IPS DF 6.9 (cell line): Measurements from ENCODE around the gene OXER1.

Experiments used
- DNase-seq: peaks from one replicate; pipeline ENCODE4 v3.0.0-alpha.2; 2013; ENCODE audit warnings: low read depth, low spot score
- H3K27ac ChIP-seq: one replicate; pipeline ENCODE4 v1.5.1; 2013; ENCODE audit warnings: low read length, control low read depth
- H3K27me3 ChIP-seq: 2 replicates; pipeline ENCODE4 v1.6.1; 2013; ENCODE audit warnings: mild to moderate bottlenecking, low read length; ENCODE audit not compliant: control insufficient read depth, insufficient read depth
- H3K36me3 ChIP-seq: 2 replicates; pipeline ENCODE4 v1.6.1; 2013; ENCODE audit warnings: low read length; ENCODE audit not compliant: control insufficient read depth, insufficient read depth
- H3K4me1 ChIP-seq: 2 replicates; pipeline ENCODE4 v1.6.1; 2013; ENCODE audit warnings: low read length; ENCODE audit not compliant: control insufficient read depth, insufficient read depth
- H3K4me3 ChIP-seq: 2 replicates; pipeline ENCODE4 v1.5.1; 2013; ENCODE audit warnings: mild to moderate bottlenecking, low read length
- H3K9me3 ChIP-seq: 2 replicates; pipeline ENCODE4 v1.6.1; 2013; ENCODE audit warnings: low read length, inconsistent platforms; ENCODE audit not compliant: control insufficient read depth, insufficient read depth
- WGBS: extraction: QIAGEN DNeasy Blood & Tissue Kit; methylation state at CpG from one replicate; pipeline ENCODE4 v1.1.7; 2013; ENCODE audit warnings: mixed read lengths, missing lambda C conversion rate; ENCODE audit not compliant: insufficient read length, insufficient coverage; 5-methylcytosine and 5-hydroxymethylcytosine counted together

The OXER1 gene

DNA sequence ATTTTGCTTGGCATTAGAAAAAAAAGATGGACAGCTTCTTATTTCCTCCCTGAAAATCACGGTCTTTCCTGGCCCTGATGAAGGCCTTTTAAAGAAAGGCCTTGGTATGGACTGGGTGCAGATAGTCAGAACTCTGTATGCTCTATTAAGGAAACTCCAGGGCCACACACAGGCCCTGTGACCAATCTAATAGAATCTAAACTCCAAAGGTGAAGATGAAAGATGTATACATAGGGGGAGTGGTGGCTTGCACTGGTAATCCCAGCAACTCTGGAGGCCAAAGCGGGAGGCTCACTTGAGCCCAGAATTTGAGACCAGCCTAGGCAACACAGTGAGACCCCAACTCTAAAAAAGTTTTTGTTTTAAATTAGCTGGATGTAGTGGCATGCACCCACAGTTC, 37.3 kb downstream of the OXER1 start:
- H3K27me3 ChIP-seq, result no peaks in the 10 kb centered on the region
- no peak overlapping the region for H3K4me3 ChIP-seq
- peaks cover 2% of the 10 kb centered on the region; the same call in 1 of the 2 replicates for H3K4me1 ChIP-seq
- no peak overlapping the region for H3K27ac ChIP-seq
- H3K9me3 ChIP-seq, result no peaks in the 10 kb centered on the region
- WGBS, result no CpG with 5 or more reads among the region's 2 CpGs
- no peak for DNase-seq
- no peaks in the 10 kb centered on the region for H3K36me3 ChIP-seq

GRCh38 chr2:42725657-42726056, 38.3 kb downstream of the OXER1 start:
- peaks cover 2% of the 10 kb centered on the region; the same call in 1 of the 2 replicates for H3K4me1 ChIP-seq
- H3K27ac ChIP-seq, result no peak overlapping the region
- H3K9me3 ChIP-seq, result no peaks in the 10 kb centered on the region
- H3K4me3 ChIP-seq, result no peak overlapping the region
- WGBS, result no CpG with 5 or more reads among the region's 4 CpGs
- H3K36me3 ChIP-seq, result no peaks in the 10 kb centered on the region
- H3K27me3 ChIP-seq, result no peaks in the 10 kb centered on the region
- DNase-seq, result no peak

DNA sequence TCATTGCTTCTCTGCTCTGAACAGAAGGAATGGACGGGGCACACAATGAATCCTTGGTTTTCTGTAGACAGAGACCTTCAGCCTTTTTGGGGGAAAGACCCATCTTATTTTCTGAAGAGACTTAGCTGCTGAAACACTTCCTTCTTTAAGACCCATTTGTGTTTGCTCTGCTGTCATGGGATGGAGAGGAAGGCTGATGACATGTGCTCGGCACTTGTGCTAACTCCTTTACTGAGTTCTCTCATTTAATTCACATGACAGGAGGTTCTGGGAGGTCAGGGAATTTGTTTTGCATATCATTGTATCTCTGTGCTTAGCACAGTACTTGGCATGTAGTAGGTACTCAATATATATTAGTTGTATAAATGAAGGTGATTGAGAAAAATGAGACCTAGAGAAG, 39.0 kb downstream of the OXER1 start:
- Histone ChIP-seq H3K36me3 (no peaks in the 10 kb centered on the region), H3K27ac (no peak overlapping the region)
- no CpG with 5 or more reads among the region's 2 CpGs for WGBS

GRCh38 chr2:42723465-42723864, 40.5 kb downstream of the OXER1 start:
- Histone ChIP-seq H3K27ac (no peak overlapping the region), H3K27me3 (no peaks in the 10 kb centered on the region), H3K9me3 (no peaks in the 10 kb centered on the region), H3K36me3 (no peaks in the 10 kb centered on the region), H3K4me3 (no peak overlapping the region), H3K4me1 (peaks cover 2% of the 10 kb centered on the region; the same call in 1 of the 2 replicates)
- DNase-seq, result no peak

More for the DNA sequence above, 39.0 kb downstream of the OXER1 start:
- Histone ChIP-seq H3K27me3 (no peaks in the 10 kb centered on the region), H3K4me3 (no peak overlapping the region), H3K9me3 (no peaks in the 10 kb centered on the region), H3K4me1 (peaks cover 2% of the 10 kb centered on the region; the same call in 1 of the 2 replicates)
- DNase-seq, result no peak

DNA sequence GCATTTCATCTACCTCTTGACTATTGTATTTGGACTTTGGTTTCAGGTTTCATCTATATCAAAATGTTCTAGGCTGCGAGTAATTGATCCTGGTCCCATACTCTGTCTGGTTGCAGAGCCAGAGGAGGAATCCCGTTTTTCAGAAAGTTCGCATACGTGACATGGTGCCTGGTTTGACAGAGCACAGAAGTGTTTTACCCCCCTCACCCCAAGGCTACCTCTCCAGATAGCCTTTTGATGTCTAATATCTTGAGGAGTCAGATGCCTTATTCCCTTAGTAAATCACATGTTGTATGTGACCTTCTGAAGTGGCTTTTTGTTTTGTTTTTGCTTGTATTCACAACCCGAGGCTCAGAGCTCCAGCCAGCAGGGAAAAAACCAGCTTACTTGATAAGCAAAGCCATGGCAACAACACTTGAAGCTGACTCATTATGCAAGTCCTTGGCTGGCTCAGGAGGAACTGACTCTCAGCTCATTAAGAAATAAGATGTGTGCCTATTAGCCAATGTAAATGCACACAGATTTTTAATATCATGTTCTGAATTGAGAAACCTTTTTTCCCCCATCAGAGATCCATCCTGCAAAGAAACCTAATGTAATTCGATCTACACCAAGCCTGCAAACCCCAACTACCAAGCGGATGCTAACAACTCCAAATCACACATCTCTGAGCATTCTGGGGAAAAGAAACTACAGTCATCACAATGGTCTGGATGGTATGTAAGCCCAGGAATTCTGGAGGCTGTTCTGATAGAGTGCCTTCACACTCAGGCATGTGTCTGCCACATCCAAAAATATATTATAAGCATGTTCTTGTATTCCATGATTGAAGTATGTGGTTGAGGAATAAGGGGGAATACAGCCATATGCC, 41.4 kb downstream of the OXER1 start:
- H3K27ac ChIP-seq, result no peak overlapping the region
- H3K27me3 ChIP-seq, result no peaks in the 10 kb centered on the region
- H3K9me3 ChIP-seq, result no peaks in the 10 kb centered on the region
- no peak for DNase-seq
- H3K4me3 ChIP-seq, result no peak overlapping the region
- H3K4me1 ChIP-seq, result peaks cover 2% of the 10 kb centered on the region; the same call in 1 of the 2 replicates
- WGBS, result no CpG with 5 or more reads among the region's 7 CpGs
- H3K36me3 ChIP-seq, result no peaks in the 10 kb centered on the region

- Histone ChIP-seq H3K9me3 (no peaks in the 10 kb centered on the region), H3K36me3 (no peaks in the 10 kb centered on the region), H3K27ac (no peak overlapping the region), H3K27me3 (no peaks in the 10 kb centered on the region), H3K4me3 (no peak overlapping the region), H3K4me1 (peaks cover 2% of the 10 kb centered on the region; the same call in 1 of the 2 replicates)
- WGBS, result no CpG with 5 or more reads among the region's 2 CpGs
- DNase-seq, result no peak
Measured at GRCh38 chr2:42721898-42722297, 42.0 kb downstream of the OXER1 start.

GRCh38 chr2:42714686-42715085, 49.2 kb downstream of the OXER1 start:
- Histone ChIP-seq H3K36me3 (no peaks in the 10 kb centered on the region; the same call in 1 of the 2 replicates), H3K4me3 (no peak overlapping the region), H3K27ac (no peak overlapping the region), H3K9me3 (no peaks in the 10 kb centered on the region), H3K4me1 (no peaks in the 10 kb centered on the region), H3K27me3 (no peaks in the 10 kb centered on the region)
- WGBS, result no CpG with 5 or more reads among the region's 7 CpGs
- no peak for DNase-seq

GRCh38 chr2:42713920-42714319, 50.0 kb downstream of the OXER1 start:
- Histone ChIP-seq H3K36me3 (peaks cover 4% of the 10 kb centered on the region; the same call in 1 of the 2 replicates), H3K27me3 (no peaks in the 10 kb centered on the region), H3K27ac (no peak overlapping the region), H3K4me3 (no peak overlapping the region), H3K4me1 (no peaks in the 10 kb centered on the region), H3K9me3 (no peaks in the 10 kb centered on the region)
- WGBS, result no CpG with 5 or more reads among the region's 4 CpGs
- DNase-seq, result no peak

DNA sequence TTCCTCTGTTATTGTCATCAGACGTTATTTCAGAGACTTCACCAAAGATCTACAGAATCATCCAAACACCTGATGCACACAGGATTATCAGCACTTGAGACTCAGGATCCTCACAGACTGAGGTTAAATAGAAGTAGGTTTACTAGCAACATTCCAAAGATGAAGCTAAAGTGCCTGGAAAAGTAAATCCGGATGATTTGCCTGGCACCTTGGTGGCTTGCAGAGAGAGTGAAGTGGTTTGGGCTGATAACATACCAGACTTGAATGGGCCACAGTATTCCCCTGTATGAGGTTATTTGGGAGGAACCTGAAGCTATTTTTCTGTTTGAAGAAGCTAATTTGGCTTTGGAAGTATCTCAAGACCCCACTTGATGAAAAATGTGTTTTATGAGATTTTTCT, 51.0 kb downstream of the OXER1 start:
- no peaks in the 10 kb centered on the region for H3K4me1 ChIP-seq
- H3K27me3 ChIP-seq, result no peaks in the 10 kb centered on the region
- H3K4me3 ChIP-seq, result no peak overlapping the region
- peaks cover 7% of the 10 kb centered on the region; the same call in 1 of the 2 replicates for H3K36me3 ChIP-seq
- no peak for DNase-seq
- no peak overlapping the region for H3K27ac ChIP-seq
- H3K9me3 ChIP-seq, result no peaks in the 10 kb centered on the region
- no CpG with 5 or more reads among the region's 2 CpGs for WGBS
